GM12873 (cell line): ENCODE data around the gene ARF1.

Experiments
- TF ChIP-seq, protein P1 (sequence below): IDR thresholded peaks from 2 replicates; pipeline ENCODE4 v1.5.1; 2012; ENCODE audit warnings: low read depth, mild to moderate bottlenecking, moderate library complexity, low read length, control low read depth; ENCODE audit not compliant: insufficient read depth; ENCODE audit errors: missing control alignments

Gene ARF1

DNA sequence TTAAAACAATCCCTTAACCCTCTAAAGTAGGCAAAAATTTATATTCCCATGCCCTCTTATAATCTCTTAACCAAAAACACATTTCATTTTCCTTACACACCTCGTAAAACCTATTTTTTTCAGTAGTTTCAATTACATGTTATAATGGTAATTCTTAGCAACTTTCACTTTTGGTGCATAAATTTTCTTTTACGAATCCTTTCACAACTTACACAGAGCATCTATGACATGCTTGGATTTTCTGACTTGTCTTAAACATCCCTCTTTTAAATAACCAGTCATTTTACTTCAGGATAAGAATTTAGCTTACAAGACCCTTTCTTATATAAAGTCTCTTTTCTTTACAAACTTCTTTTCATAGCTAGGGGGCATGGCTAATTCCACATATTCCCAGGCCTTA, 35.5 kb downstream of the ARF1 start:
- TF ChIP-seq, protein P1, sequence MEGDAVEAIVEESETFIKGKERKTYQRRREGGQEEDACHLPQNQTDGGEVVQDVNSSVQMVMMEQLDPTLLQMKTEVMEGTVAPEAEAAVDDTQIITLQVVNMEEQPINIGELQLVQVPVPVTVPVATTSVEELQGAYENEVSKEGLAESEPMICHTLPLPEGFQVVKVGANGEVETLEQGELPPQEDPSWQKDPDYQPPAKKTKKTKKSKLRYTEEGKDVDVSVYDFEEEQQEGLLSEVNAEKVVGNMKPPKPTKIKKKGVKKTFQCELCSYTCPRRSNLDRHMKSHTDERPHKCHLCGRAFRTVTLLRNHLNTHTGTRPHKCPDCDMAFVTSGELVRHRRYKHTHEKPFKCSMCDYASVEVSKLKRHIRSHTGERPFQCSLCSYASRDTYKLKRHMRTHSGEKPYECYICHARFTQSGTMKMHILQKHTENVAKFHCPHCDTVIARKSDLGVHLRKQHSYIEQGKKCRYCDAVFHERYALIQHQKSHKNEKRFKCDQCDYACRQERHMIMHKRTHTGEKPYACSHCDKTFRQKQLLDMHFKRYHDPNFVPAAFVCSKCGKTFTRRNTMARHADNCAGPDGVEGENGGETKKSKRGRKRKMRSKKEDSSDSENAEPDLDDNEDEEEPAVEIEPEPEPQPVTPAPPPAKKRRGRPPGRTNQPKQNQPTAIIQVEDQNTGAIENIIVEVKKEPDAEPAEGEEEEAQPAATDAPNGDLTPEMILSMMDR, result no peak

DNA sequence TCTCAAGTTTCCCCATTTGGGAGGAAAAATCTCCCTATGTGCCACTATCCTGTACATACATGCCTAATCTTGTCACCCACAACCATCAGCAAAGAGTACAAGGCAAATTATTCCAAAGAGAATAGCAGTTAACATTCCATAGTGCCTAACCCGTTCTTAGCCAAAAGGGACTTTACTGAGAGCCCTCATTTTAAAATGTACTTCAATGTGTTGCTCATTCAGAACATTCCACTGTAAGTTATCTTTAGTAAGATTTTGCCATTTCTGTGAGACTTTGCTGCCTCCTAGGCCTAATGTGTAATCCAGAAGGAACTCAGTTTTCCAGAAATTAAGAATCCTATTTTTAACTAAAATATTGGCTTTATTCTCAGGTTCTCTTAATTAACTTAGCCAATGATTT, 37.8 kb downstream of the ARF1 start:
- TF ChIP-seq, protein P1, result no peak

DNA sequence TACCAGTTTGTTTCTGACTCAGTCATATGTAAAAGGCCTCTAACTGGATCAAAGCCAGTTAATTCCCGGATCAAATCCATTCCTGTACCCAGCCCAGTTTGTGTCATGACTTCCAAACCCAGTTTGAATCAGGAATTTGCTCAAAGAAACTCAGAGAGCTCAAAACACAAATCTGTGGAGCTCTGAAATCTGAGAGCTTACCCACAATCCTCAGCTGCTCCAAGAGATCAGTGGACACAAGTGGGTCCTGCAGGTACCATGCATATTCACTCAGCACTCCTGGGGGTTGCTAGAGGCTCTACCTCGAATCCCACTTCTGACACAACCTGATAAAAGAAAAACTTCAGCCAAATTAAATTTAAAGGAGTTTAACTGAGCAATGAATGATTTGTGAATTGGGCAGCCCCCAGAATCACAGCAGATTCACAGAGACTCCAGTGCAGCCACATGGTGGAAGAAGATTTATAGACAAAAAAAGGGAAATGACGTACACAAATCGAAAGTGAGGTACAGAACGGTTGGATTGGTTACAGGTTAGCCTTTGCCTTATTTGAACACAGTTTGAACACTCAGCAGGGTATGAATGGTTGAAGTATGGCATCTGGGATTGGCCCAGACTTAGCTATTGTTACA, 38.5 kb downstream of the ARF1 start:
- TF ChIP-seq, protein P1, result no peak

DNA sequence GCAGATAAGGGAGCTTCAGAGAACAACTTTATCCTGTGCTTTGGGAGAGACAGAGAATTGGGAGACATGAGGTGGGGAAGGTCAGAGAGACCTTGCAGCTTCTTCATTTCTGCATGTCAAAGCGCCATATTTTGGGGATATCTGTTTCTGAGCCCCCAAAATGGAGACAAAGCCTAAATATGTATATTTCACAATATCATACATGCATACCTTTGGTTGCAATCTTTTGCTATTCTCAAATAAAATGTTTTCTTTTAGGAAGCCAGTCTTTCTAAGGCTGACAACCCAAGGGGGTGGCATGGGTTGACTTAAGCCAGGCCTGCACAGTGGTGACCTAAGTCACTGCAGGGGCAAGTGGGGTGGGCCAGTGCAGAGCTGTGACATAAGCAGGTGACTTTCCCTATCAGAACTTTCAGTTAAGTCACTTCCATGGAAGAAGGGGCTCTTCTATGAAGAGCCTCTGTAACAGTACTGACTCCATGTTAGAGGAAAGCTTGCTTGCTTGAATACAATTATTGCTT, 40.5 kb downstream of the ARF1 start:
- TF ChIP-seq, protein P1, result no peak

DNA sequence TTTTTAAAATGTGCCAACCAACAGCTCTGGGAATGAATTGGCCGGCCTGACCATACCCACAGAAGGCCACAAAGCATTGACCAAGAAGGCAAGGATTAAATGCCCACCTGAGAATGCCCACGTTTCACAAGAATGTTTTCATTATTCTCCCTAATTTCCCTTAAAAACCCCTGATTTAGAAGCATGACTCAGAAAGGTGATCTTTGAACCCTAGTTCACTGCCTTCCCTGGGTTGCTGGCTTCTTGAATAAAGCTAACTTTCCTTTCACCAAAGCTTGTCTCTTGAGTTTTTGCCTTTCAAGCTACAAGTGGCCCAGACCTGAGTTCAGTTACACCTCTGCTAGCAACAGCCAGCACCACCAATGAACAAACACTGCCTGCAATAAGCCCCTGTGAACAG, 41.0 kb downstream of the ARF1 start:
- TF ChIP-seq, protein P1, result no peak

DNA sequence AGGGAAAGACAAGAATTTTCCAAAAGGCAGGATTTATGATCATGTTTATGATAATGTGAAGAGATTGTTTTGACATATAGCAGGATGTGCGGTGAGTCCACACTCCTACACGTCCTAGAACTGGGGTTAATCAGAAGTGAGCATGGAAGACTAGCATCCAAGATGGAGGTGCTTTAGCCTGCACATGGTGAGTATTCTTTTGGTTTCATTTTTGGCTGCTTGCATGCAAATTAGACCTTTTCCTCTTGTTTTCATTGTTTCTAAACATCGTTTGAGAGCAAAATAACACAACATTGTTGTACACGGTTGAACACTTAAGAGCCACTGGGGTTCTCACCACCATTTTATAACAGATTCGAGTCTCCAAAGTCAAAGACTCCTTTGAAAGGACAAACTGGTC, 42.7 kb downstream of the ARF1 start:
- TF ChIP-seq, protein P1, result no peak

DNA sequence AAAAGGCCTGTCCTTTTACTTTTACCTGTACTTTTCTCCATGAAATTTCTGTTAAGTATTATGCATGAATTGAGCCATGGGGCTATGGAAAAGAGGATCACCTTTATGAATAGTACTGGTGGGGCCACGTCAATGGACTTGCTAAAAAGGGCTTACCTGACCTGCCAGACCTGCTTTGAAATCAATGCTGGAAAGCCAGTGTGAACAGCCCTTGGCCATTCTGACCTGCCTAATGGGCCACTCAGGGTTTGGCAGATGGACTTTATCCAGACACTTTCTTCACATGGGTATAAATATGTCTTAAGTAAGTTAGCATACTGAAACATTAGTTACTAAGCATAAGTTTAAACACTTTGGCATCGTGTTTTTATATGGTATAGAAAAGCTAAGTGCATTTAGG, 49.3 kb downstream of the ARF1 start:
- TF ChIP-seq, protein P1, result no peak
